GM19023 (cell line): ENCODE results near the gene WIPF1.

ENCODE experiments used
- ATAC-seq: cut with Tn5 transposase; IDR thresholded peaks from one replicate; pipeline ENCODE4 v1.9.1; 2021; ENCODE audit warnings: mild to moderate bottlenecking, moderate library complexity; ENCODE audit not compliant: unreplicated experiment

WIPF1 gene

DNA sequence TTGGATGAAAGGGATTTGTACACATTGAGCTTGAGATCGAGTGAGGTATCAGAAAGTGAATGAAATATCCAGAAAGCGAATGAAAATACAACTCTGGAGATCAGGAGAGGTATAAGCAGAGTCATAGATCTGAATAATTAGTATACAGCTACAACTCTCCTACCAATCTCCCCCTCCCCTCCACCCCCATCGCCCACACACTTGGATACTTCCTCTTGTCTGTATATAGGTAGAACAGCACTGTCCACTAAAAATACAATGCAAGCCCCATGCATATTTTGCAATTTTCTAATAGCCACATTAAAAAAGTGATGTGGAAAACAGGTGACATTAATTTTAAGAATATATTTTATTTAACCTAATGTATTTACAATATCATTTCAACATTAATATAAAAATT, 23.7 kb upstream of the WIPF1 start:
- ATAC-seq = no peak

DNA sequence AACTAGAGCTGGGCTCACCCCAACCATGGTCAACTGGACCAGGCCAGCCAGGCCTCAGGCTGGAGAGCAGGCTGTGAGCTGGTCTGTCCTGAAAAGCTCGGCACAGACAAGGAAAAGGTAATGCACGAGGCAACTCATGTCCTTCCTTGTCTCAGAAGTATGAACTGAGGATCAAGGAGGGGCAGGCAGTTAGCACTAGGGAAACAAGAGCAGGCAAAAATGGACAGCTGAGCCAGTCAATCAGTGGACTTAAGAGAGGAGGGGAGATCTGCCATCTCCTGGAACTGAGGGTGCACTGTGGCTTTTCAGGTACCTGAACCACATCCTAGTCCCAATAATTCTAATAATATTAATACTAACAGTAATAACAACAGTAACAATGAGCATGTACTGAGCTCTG, 20.6 kb upstream of the WIPF1 start:
- no peak for ATAC-seq

DNA sequence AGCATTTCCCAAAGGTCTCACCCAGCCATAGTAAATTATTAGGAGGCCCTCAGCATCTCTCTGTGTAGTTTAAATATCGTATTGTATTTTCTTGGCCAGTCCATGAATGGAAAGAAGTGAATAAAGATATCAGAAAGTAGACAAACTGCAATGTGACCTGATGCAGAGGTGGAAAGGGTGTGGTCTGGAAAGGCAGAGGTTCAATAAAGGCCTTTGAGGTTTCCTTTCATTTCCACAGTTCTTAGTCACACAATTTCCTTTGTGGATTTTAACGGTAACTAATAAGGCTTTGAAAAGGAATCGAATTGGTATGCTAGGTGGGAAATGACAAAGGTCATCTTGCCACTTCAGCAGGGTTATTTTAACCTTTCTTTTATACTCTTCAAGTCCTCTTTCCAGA, 20.1 kb upstream of the WIPF1 start:
- ATAC-seq = no peak

DNA sequence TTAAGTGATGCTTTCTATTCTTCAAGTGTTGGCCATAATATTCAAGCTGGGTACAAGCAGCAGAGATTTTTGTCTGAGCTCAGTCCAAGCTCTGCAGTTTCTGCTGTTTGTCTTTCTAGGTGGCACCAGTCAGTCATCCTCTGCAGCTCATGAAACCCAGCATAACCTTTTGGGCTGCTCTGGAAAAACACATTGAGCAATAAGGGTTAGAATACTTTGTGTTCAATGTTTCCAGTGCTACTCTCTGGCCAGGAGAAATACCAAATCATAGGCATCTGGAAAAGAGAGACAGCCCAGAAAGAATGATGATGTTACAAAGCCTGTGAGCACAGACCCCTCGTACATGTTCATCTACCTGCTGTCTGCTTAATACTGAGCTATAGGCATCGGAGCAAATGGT, 19.5 kb upstream of the WIPF1 start:
- ATAC-seq = no peak

DNA sequence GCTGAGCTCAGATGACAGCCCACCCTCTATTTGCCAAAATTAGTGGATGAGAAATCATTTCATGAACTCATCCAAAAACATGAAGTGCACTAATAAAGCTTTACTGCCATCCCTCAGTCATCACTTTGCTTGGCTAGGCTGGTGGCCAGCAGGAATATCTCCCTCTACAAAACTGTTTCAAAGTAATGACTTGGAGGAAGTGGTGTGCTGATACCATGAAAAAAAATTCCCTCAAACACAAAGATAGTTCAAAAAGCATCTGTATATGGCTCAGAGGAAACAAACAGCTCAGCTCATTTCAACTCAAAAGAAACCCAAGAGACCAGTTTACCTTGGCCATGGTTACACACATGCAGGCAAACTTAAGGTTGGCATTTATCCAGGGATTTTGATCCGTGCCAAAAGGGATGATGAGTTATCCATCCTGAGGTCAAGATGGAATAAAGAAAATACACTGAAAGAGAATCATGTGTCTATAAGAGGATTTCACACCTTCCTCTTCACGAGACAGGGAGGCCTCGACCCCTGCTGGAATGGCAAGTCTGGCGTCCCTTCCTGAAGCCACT, 18.4 kb upstream of the WIPF1 start:
- ATAC-seq = no peak

DNA sequence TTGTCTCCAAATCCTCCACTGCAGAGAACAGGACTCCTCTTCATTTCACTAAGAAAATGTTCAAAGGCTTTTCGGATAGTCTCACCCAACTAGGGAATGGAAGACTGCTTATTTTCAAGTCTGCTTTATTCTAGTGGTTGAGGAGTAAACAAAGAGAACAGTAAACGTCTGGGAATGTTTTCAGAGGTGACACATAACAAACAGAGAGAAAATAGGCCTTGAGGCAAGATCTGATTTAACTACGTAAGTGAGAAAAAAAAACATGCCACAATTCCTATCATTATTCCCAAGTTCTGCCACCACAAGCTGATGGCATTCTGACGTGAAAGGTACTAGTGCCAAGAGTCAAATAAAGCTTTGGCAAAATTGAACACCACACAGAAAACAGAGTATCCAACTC, 16.7 kb upstream of the WIPF1 start:
- ATAC-seq = no peak

DNA sequence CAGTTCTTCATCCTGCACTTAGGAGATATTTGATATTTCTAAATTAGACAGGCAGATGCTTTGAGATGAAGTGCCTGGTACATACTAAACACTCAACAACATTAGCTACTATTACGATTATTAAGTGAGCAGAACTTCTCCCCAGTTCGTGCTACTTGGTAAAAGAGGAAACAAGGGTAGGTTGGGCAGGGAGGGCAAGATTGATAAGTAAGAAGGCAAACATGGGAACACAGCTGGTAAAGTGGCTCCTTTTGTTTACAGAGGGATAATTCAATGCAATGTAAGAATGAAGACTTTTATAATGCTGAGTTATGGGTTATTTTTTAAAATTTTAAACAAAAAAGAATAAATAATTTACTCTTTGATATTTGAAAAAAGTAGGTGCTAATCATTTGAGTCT, 15.9 kb upstream of the WIPF1 start:
- no peak for ATAC-seq

DNA sequence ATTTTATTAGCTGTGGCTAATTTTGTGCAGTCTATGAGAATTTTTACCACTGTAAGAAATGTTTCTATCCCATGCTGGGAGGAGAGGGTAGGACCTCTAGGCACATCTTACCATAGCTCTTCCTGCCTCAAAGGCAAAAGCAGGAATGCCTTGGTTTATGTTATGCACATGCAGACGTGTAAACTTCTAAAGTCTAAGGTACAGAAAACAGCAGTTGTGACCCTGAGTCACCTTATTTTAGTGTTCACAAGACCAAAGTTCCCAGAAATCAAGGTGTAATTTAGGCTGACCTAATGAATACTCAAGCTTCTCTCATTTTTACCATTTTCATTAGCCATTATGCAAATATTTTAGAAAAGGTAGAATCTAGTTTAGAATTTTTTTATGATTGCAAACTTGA, 15.4 kb upstream of the WIPF1 start:
- ATAC-seq = no peak

DNA sequence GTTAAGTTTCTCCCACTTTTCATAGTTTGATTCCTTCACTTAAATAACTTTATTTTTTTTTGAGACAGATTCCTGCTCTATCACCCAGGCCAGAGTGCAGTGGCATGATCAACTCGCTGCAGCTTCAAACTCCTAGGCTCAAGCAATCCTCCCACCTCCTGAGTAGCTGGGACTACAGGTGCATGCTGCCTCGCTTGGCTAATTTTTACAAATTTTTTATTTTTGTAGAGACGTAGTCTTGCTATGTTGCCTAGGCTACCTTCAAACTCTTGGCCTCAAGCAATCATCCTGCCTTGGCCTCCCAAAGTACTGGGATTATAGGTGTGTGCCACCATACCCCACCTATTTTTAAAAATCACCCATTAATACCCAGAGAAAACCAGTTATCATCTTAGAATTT, 14.2 kb upstream of the WIPF1 start:
- ATAC-seq = no peak

DNA sequence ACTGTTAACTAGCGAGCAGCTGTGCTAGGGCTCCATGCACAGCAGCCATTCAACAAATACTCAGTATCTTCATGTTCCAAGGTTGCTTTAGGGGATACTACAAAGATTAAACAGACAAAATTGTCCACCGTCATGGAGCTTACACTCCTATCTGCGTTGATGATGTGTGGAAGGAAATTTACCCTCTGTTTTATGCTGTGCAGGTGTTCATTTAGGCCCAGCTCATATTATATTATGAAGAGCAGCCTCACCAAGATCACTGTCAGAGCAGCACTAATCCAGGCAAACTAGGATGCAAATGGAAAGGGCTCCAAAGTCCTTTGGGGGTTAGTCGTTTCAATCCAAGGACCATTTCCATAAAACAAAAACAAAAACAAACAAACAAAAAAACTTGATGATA, 13.4 kb upstream of the WIPF1 start:
- no peak for ATAC-seq

DNA sequence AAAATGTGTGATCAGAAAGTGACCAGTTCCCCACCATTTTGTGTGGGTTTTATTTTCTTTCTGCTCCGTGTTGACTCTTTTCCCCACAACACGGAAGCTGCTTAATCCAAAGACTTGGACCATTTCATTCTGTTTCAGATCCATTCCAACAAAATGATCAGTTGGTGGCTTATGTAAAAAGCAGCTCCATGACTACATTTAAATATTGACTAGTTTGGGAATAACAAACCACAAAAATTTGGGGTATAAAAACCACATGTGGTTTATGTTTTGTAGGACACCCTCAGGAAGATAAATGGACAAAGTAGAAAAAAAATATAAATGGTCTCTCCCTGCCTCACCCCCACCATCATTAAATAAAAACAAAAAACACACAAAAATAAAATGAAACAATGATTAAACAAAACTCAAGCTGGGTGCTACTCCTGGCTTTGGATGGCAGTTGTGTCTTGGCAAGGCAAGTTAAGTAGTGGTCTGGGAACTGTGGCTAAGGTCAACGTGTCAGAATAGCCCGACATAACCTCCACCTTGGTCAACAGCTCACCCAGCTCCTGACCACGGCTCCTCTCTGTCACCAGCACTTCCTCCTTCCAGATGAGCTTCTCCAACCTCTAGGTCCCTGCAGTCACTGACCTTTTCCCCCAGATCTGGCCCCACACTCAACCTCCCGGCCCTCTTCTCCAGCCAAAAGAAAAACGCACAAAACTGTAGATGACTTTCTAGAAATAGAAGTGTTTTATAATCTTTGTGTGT, 12.8 kb upstream of the WIPF1 start:
- ATAC-seq = no peak

DNA sequence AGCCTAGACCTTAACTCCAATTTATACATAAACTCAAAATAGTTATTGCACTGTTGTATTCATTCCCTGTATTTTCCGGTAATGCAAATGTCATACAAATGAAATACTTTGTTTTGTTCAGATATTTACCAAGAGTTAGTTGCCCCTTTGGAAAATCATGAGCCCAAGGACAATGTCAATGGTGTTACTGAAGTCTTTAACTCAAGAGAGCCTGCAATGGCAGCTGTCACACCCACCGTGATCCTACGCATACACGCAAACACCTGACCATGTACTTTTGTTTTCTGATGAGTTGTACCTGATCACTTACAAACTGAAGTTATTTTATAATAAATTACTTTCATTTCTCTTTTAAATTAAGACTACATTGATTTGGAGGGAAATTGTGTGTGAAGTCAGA, 11.7 kb upstream of the WIPF1 start:
- no peak for ATAC-seq

DNA sequence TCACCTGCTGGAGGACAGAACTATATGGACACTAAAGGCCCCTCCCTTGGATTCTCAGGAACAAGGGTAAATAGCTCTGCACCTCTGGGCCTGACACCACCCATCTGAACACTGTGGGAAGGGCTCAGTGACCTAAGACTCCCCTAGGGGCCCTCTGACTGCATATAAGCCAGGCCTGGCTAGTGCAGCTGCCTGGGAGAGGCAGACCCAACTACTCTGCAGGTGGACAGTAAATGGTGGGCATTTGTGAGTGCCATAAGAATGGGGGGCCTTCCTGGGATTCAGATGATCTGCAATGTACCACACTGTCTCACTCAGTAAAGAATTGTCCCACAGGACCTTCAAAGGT, 11.2 kb upstream of the WIPF1 start:
- ATAC-seq = peak; percentile 48

DNA sequence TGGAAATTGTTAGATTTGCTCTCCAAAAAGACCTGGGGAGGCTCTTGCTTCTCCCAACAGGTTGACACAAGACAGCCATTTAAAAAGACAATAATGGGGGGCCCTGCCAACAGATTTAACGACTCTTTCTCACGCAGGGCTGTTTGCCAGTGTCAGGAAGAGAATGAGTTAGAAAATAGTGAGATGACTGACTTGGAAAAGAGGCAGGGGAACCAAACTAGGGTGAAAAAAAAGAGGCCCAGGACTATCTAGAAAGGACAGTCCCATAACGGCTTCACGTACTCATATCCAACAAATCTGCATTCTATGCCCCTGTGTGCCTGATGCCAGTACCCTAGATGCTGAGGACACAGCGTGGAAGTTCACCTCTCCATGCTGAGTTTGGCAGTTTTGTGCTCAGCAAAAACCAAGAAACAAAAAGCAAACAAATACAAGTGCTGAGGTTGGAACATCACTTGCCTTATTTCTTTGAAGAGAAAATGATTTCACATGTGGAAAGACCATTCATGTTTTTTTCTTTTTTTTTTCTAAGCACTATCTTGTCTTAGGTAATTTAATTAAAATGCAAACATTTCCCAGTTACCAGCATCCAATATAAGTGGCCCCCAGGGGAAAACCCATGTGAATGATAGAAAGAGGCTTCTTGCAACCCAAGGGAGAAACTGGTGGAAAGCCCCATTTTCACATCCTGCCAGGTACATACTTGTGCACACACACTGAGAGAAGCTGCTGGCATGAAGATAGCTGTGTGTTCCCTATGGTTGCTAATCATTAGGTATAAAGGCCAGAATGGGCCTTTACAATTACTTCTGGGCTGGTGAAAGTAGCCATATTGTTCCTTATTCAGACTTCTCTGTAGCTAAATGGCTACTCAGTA, 10.6 kb upstream of the WIPF1 start:
- peak; percentile 81 for ATAC-seq

DNA sequence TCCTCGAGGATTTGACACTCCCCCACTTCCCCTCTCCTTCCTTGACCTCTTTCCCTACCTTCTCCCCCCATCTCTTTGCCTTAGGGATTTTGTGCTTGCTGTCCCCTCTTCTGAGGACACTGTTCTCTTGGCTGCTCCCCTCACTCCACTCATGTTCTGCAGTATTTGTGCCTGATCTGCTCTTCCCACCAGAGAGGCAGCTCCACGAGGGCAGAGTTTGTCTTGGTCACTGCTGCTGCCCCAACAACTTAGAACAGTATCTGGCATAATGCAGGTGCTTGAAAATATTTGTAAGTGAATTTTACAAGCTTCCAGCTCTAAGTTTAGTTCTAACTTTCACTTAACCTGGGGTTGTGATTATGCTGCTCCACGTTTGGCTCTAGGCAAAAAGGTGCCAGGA, 10.0 kb upstream of the WIPF1 start:
- ATAC-seq = no peak

DNA sequence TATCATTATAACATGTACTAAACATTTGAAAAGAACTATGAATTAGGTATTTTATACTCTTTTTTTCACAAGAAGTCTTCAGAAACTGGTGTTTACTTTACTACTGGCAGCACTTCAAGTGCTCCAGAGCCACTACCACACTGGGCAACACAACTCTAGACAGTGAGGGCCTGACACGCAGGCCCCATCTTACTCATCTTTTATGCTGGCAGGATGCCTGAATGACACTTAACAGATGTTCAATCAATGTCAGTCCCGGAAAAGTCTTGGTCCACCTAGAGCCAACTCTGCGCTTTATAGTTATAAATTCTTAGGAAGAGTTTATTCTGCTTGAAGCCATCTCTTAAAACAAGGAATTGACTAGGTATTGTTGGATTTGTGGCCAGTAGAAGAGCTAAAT, 8.7 kb upstream of the WIPF1 start:
- ATAC-seq = no peak

DNA sequence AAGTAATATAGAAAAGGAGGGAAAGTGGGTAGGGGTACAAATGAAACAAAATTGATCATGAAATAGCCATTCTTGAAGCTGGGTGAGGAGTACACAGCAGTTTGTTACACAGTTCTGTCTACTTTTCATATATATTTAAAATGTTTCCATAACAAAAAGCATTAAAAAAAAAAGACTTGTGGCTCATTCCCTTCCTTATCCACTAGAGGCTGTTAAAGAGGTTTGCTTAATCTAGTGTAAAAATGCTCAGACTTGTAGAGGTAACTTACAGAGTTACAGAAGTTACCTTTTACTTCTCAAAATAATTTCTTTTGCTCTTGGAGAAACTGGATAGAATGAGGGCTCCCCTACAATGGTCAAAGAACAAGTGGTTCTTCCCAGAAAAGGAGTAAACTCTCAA, 8.1 kb upstream of the WIPF1 start:
- no peak for ATAC-seq

DNA sequence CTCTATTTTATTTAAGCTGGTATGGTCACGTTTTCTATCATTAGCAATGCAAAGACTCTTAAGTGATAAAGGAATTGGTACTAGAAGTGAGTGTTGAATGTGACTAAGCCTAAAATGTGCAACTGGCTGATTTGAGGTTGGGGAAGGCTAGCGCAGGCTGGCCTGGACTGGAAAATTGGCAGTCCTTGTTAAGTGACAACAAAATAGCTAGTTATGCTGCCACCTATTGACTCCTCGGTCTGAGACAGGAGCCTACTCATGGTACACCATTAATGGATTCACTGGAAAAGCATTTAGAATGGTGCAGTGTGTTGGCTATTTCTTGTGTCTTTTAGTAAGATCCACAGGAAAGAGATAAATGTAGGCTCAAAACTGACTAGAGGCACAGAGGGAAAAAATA, 5.7 kb upstream of the WIPF1 start:
- no peak for ATAC-seq

DNA sequence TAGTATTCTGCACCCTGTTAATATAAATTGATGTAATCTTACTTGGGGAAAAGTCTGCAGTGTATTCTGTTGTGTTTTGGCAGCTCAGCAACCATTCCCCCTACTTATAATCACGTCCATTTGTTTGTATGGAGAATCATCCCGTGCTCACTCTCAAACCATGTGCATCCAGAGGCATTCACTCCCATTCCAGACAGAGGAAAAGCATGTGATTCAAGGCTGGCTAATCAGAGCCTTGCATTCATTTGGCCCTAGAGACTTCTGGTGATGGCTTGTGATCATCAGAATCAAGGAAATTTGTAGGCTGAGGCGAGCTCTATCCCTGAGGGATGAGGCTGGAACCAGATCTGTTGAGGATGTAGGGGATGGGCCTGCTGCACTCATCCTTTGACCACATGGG, 5.1 kb upstream of the WIPF1 start:
- no peak for ATAC-seq

DNA sequence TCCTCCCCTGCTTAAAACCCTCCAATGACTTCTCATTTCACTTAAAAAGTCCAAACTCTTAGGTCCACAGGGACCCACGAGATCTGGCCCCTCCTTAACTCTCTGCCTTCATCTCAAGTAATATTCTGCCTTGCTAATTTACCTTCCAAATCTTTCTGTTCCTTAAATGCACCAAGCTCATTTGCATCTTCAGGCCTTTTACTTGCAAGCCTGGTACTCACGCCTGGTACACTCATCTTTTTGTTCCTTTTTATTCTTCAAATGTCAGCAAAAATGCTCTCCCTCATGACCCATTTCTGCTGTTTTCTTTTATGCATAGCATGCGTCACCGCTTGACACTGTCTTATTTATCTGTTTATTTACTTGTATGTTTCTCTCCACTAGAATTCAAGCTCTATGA, 2.7 kb upstream of the WIPF1 start:
- peak; percentile 42 for ATAC-seq

DNA sequence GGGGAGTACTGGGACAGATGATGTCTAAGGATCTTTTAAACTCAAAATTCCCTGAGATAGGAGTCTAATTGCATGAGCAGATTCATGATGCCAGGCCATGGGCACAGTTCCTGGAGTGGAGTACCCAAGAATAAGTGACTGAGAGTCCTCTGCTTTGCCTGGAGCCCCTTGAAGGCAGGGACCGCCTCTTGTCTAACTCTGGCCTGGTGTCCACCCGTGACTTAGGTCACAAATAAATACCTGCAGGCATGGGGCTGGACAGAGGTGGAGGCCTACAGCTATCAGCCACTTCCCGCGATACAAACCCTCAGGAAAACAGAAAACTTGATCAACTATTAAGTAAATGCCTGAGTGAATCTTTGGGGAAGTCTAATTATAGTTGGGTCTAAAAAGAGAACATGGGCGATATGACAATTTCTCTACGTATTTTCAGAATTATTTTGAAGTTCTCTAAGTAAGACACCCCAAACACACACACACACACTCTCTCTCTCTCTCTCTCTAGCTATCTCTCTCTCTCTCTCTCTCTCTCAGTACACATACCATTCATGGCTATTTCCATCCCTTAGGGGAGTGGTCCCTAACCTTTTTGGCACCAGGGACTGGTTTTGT, 1.8 kb upstream of the WIPF1 start:
- no peak for ATAC-seq

DNA sequence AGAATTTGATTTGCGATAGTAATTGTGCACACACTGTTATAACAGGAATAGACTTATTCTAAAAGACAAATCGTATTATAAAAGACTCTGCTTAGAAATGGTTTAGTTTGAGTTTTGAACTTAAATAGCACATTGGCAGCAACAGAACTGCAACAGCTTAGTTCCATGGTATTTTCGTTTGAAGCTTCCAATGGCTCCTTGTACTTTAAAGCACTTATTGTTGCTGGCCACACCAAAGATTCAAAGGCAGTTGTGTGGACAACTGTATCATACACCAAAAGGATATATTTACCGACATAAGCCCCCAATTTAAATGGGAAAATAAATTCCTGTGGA, 627 bp downstream of the WIPF1 start:
- no peak for ATAC-seq
